Effector memory CD8-positive, alpha-beta T cell (primary cell): ENCODE results near the gene EMCN.

ENCODE experiments used
- ATAC-seq: fragments of 150-1000 bp; cut with Tn5 transposase; replicated peaks from 2 replicates; pipeline ENCODE4 v1.10.0; 2021; ENCODE audit warnings: mild to moderate bottlenecking, moderate library complexity
- DNase-seq, 3 experiments: peaks; one replicate each; pipeline ENCODE4 v3.0.0; 2021
- H3K27ac Mint-ChIP-seq, 2 donors: one replicate each; pipeline ENCODE4 v1.8.0; 2022; ENCODE audit warnings: mild to moderate bottlenecking in 2 of 2, mixed read lengths in 2 of 2, moderate library complexity in 2 of 2
- H3K27me3 Mint-ChIP-seq, 2 donors: one replicate each; pipeline ENCODE4 v1.8.0; 2022; ENCODE audit warnings: mixed read lengths in 2 of 2
- H3K36me3 Mint-ChIP-seq: one replicate; pipeline ENCODE4 v1.8.0; 2022; ENCODE audit warnings: mild to moderate bottlenecking, moderate library complexity, mixed read lengths; ENCODE audit not compliant: insufficient read depth
- H3K4me1 Mint-ChIP-seq, 2 donors: one replicate each; pipeline ENCODE4 v1.8.0; 2022; ENCODE audit warnings: low read depth in 2 of 2, mixed read lengths in 2 of 2
- H3K4me3 Mint-ChIP-seq, 2 donors: one replicate each; pipeline ENCODE4 v1.8.0; 2022; ENCODE audit warnings: mild to moderate bottlenecking in 2 of 2, mixed read lengths in 2 of 2, moderate library complexity in 2 of 2
- H3K9me3 Mint-ChIP-seq, 2 donors: one replicate each; pipeline ENCODE4 v1.8.0; 2022; ENCODE audit warnings: mixed read lengths in 2 of 2

The EMCN gene

DNA sequence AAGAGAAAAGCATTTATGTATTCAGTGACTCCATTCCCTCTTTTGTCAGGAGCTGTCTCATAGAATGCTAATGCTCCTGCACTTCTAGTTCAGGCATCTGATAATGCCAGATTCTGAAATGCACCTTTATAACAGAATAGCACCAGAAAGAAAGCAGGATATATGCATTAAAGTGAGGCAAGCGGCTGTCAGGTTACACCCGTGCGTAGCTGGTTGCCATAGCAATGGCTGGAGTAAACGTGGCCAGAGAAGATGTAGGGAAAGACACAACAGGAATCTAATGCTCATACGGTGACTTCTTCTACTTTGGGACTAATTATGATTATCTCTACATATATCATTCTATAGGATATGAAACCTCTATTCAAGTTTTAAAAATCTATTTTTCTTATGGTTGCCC is 5.9 kb downstream of the EMCN start:
- H3K4me3 Mint-ChIP-seq: no peak overlapping the region

DNA sequence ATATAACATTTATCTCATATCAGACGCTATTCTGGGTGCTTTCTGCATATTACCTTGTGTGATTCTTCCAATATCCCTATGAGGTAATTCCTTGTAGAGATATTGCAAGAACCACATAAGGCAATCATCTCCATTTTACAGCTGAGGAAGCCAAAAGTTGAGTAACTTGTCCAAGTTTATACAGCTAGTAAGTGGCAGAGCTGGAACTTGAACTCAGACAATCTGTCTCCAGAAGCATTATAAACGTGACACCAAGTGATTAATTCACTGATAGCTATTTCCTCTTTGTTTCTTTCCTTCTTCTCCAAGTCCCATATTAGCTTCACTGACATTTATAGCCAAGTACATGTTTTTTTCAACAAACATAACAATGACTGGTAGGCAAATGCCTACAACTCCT is 7.3 kb downstream of the EMCN start:
- DNase-seq (no peak), ATAC-seq (no peak)
- no peaks in the 10 kb centered on the region for H3K4me1 Mint-ChIP-seq
- H3K27me3 Mint-ChIP-seq: peaks cover 0 to 19% of the 10 kb centered on the region in 2 donors
- no peak overlapping the region for H3K27ac Mint-ChIP-seq
- no peaks in the 10 kb centered on the region for H3K36me3 Mint-ChIP-seq
- H3K4me3 Mint-ChIP-seq: no peak overlapping the region
- no peaks in the 10 kb centered on the region for H3K9me3 Mint-ChIP-seq

More for the DNA sequence above, 5.9 kb downstream of the EMCN start:
- DNase-seq (no peak), ATAC-seq (no peak)
- H3K9me3 Mint-ChIP-seq: no peaks in the 10 kb centered on the region
- no peak overlapping the region for H3K27ac Mint-ChIP-seq
- H3K36me3 Mint-ChIP-seq: no peaks in the 10 kb centered on the region
- no peaks in the 10 kb centered on the region for H3K4me1 Mint-ChIP-seq
- H3K27me3 Mint-ChIP-seq: peaks cover 0 to 27% of the 10 kb centered on the region in 2 donors

DNA sequence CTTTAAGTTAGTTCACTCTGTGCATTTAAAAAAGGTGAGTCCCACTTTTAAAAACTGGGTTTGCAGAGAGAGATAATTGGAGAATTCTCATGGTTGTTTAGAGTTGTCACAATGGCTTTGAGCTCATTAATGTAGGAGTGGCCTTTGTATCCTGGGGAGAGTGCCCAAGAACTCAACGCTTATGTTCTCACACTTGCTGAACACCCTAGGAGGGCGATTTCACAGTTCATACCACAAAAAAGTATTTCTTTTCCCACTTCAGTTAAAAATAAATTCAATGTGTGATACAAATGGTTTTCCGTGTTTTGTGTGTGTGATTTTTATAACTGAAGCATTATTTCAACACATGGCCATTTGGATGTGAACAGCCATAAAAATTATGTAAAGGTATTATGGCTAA is 8.4 kb downstream of the EMCN start:
- Mint-ChIP-seq H3K36me3 (no peaks in the 10 kb centered on the region), H3K4me1 (no peaks in the 10 kb centered on the region), H3K4me3 (no peak overlapping the region), H3K27ac (no peak overlapping the region), H3K27me3 (peaks cover 0 to 22% of the 10 kb centered on the region in 2 donors), H3K9me3 (no peaks in the 10 kb centered on the region)
- DNase-seq (no peak), ATAC-seq (no peak)

DNA sequence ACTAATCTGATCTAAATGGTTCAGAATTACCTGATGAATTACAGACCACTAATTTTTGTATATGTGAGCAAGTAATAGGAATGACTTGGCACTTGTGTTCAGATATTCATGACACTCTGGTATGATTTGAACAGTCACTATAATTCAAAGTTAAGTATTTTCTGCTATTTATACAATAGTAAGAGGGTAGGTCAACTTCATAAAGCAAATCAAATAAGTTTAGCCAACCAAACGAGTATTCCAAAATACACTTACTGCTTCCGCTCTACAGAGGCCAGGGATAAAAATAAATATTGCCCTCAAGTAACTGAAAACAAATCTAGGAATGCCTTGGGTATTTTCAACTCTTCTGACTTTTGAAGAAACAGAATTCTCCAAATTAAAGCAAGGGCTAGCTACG is 9.1 kb downstream of the EMCN start:
- no peaks in the 10 kb centered on the region for H3K4me1 Mint-ChIP-seq
- ATAC-seq (no peak), DNase-seq (no peak)
- no peak overlapping the region for H3K27ac Mint-ChIP-seq
- no peaks in the 10 kb centered on the region for H3K36me3 Mint-ChIP-seq
- H3K9me3 Mint-ChIP-seq: no peaks in the 10 kb centered on the region
- H3K4me3 Mint-ChIP-seq: no peak overlapping the region
- peaks cover 0 to 17% of the 10 kb centered on the region in 2 donors for H3K27me3 Mint-ChIP-seq

DNA sequence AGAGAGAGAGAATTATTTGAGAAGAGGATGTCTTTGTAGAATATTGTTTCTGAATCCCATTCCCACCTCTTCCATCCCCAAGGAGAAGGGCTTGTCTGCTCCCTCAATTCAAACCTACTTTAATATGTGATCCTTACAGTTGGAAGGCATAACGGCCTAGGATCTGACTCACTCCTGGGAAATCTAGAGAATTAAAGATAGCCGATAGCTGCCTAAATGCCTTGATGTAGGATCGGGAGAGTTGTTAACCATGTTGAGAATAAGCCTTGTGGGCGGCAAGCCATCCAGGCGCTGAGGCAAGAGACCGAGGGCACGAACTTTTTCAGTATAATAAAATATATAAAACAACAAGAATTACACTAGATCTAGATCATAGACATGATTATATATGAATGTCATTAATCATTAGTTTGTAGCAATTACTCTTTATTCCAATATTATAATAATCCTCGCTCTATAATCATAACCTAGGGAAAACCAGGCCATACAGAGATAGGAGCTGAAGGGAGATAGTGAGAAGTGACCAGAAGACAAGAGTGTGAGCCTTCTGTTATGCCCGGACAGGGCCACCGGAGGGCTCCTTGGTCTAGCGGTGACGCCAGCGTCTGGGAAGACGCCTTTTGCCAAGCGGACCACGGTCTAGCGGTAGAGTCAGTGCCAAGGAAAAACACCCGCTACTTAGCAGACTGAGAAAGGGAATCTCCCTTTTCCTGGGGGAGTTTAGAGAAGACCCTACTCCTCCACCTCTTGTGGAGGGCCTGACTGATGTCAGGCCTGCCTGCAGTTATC is 13.5 kb downstream of the EMCN start:
- ATAC-seq (no peak), DNase-seq (no peak)
- H3K4me1 Mint-ChIP-seq: no peaks in the 10 kb centered on the region
- H3K4me3 Mint-ChIP-seq: no peak overlapping the region
- H3K9me3 Mint-ChIP-seq: no peaks in the 10 kb centered on the region
- peaks cover 0 to 10% of the 10 kb centered on the region in 2 donors for H3K27me3 Mint-ChIP-seq
- H3K27ac Mint-ChIP-seq: no peak overlapping the region
- H3K36me3 Mint-ChIP-seq: no peaks in the 10 kb centered on the region

DNA sequence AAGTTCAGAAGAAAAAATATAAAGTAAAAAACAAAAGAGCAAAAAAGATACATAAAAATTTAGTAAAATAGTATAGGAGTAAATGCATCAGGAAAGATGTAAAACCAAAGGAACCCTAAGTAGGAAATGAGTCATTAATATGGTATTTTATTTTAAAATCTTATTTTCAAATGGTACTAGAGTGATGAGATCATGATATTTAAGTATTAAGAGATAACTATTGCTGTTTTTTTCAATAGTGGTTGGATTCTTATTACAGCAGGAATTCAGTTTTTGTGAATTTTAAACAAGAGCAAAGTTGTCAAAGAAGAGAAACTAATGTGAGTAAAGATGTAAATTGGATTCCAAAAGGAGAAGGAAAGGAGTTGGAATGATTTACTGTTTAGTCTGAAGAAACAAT is 20.0 kb downstream of the EMCN start:
- ATAC-seq (no peak), DNase-seq (no peak)
- no peaks in the 10 kb centered on the region for H3K9me3 Mint-ChIP-seq

DNA sequence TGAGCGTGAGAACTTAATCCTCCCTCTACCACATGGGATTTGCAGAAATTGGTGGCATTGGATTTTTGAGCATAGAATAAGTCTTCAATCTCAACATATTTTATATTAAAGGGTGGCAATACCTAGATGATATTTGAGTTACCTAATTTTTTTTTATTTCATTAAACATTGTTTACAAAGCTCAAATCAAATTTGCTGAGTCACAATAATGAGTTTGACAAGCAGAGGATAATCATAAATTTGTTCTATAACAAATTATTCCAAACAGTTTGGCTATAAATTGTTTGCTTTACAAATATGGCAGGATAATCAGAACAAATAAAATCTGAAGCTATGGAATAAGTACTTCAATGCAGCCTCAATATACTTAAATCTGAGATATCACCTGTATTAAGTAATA is 22.7 kb downstream of the EMCN start:
- ATAC-seq (no peak), DNase-seq (no peak)
- H3K27me3 Mint-ChIP-seq: no peaks in the 10 kb centered on the region
- H3K4me1 Mint-ChIP-seq: no peaks in the 10 kb centered on the region
- H3K9me3 Mint-ChIP-seq: peaks cover 0 to 2% of the 10 kb centered on the region in 2 donors
- no peak overlapping the region for H3K4me3 Mint-ChIP-seq
- H3K36me3 Mint-ChIP-seq: no peaks in the 10 kb centered on the region
- no peak overlapping the region for H3K27ac Mint-ChIP-seq

More for the DNA sequence above, 20.0 kb downstream of the EMCN start:
- H3K27ac Mint-ChIP-seq: no peak overlapping the region
- H3K4me3 Mint-ChIP-seq: no peak overlapping the region
- no peaks in the 10 kb centered on the region for H3K4me1 Mint-ChIP-seq
- H3K36me3 Mint-ChIP-seq: no peaks in the 10 kb centered on the region
- H3K27me3 Mint-ChIP-seq: no peaks in the 10 kb centered on the region

DNA sequence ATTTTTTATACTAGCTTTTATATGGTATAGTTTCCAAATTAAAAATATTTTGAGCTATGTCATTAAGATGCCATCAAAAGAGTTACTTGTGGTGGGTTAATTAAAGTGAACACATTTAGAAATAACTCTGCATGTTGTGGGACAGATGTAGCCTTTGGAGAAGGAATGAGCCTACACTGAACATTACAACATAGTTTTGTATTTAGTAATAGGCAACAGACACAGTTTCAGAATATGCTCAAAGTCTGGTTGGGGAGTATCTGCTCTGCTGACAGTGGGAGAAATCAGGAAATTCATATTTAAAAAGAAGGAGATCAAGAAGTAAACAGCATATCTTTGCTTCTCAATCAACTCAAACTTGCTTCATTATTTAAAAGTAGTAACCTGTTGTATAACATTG is 23.7 kb downstream of the EMCN start:
- Mint-ChIP-seq H3K27me3 (no peaks in the 10 kb centered on the region), H3K9me3 (peaks cover 0 to 2% of the 10 kb centered on the region in 2 donors), H3K4me3 (no peak overlapping the region), H3K27ac (no peak overlapping the region), H3K4me1 (no peaks in the 10 kb centered on the region), H3K36me3 (no peaks in the 10 kb centered on the region)
- ATAC-seq (no peak), DNase-seq (no peak)

DNA sequence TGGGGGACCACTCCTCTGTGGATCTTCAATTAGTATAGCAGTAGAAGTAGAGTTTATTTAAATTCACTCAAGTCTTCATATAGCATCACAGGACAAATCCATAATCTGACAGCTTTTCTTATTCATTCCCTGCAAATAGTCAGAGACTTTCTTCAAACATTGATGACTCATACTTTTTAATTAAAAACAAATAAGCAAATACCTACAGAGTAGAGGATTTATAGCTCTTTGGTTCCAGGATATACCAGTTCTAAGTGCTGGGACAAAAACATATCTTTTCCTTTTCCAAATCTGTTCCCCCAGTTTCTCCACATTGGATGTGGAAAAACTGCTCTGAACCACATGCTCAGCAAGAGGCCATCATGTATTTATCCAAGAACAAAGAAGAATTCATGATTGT is 24.1 kb downstream of the EMCN start:
- no peak overlapping the region for H3K27ac Mint-ChIP-seq
- no peak for DNase-seq
- H3K36me3 Mint-ChIP-seq: no peaks in the 10 kb centered on the region
- H3K27me3 Mint-ChIP-seq: no peaks in the 10 kb centered on the region
- ATAC-seq: no peak
- H3K9me3 Mint-ChIP-seq: peaks cover 0 to 2% of the 10 kb centered on the region in 2 donors
- H3K4me3 Mint-ChIP-seq: no peak overlapping the region
- H3K4me1 Mint-ChIP-seq: no peaks in the 10 kb centered on the region

DNA sequence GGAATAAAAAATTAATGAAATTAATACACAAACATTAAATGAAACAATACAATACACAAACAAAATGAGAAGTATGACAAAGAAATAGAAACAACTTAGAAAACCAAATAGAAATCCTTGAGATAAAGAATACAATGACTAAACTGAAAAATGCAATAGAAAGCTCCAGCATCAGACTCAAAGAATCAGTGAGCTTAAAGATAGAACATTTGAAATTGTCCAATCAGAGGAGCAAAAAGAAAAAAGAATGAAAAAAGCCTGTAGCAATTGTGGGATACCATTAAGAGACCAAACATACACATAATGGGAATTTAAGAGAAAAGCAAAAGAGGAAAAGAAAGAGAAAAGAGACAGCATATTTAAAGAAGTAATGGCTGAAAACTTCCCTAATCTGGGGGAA is 25.7 kb downstream of the EMCN start:
- Mint-ChIP-seq H3K9me3 (peaks cover 0 to 2% of the 10 kb centered on the region in 2 donors), H3K27me3 (no peaks in the 10 kb centered on the region), H3K36me3 (no peaks in the 10 kb centered on the region), H3K27ac (no peak overlapping the region), H3K4me3 (no peak overlapping the region), H3K4me1 (no peaks in the 10 kb centered on the region)
- no peak for DNase-seq
- no peak for ATAC-seq

DNA sequence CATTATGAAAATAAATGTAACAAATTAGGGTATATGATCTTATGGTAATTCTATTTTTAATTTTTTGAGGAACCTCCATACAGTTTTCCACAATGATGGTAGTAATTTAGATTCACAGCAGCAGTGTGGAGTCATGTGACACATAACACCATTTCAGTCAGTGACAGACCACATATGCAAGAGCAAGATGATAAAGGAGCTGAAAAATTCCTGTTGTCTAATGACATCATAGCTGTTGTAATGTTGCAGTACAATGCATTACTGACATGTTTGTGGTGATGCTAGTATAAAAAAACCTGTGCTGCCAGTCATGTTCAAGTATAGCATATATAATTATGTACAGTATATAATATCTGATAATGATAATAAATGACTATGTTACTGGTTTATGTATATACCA is 28.5 kb downstream of the EMCN start:
- Mint-ChIP-seq H3K9me3 (peaks cover 0 to 2% of the 10 kb centered on the region in 2 donors), H3K4me3 (no peak overlapping the region), H3K27me3 (peaks cover 0 to 10% of the 10 kb centered on the region in 2 donors), H3K4me1 (no peaks in the 10 kb centered on the region), H3K27ac (no peak overlapping the region), H3K36me3 (no peaks in the 10 kb centered on the region)
- DNase-seq (no peak), ATAC-seq (no peak)

DNA sequence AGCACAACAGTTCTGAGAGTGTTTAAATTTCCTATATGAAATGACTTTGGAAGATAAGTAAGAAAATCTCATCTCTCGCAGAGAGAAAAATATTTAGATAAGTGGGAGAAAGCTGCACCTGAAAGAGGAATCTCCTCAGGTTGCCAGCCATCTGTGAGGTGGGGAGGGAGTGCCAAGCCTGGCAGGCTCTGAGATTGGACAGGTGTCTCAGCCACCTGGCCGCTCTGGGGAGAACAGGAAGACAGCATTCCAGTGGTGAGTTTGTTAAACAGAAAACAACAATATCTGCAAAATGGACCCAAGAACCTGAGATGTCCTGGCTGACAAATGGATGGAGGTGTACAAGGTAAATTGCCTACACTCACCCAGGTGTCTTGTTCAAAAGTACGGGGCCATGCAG is 31.3 kb downstream of the EMCN start:
- Mint-ChIP-seq H3K4me3 (no peak overlapping the region), H3K27ac (no peak overlapping the region), H3K27me3 (peaks cover 7 to 16% of the 10 kb centered on the region in 2 donors)

DNA sequence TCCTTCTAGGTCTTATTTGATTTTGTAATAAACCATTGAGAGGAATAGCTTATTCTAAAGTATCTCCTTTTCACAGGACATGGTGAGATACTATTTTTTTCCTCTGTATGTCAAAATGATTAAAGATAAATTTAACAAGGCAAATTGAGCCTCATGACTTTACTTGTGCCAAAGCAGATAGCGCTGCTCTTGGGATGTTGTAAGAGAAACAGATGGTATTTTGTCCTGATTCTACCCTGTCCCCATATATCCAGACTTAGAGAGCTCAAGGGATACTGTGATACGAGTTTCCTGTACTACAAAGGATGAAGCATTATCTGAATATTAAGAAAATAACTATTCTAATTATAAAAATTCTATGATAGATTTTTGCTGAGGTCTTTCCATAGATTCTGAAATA is 34.0 kb downstream of the EMCN start:
- DNase-seq: no peak
- Mint-ChIP-seq H3K4me1 (no peaks in the 10 kb centered on the region), H3K27me3 (peaks cover 9 to 16% of the 10 kb centered on the region in 2 donors), H3K4me3 (no peak overlapping the region), H3K9me3 (no peaks in the 10 kb centered on the region), H3K27ac (no peak overlapping the region), H3K36me3 (no peaks in the 10 kb centered on the region)
- ATAC-seq: no peak

More for the DNA sequence above, 31.3 kb downstream of the EMCN start:
- Mint-ChIP-seq H3K36me3 (no peaks in the 10 kb centered on the region), H3K9me3 (no peaks in the 10 kb centered on the region), H3K4me1 (no peaks in the 10 kb centered on the region)
- no peak for DNase-seq
- no peak for ATAC-seq

DNA sequence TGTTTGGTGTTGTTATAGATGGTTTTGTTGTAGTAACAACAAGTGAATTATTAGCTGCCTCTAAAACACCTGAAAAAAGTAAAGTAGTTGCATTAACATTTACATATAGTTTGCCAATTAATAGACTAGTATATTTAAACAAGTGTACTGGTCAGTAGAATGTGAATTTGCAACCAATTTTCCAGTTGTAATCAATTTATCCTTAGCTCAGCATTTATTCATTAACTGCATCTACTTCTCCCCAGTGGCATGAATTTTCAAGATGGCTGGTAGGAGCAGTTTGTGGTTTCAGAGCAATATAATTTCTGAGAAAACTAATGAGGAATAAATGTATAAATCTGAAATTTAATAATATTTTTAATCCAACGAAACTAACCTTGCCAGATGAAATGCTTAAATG is 37.9 kb downstream of the EMCN start:
- Mint-ChIP-seq H3K36me3 (no peaks in the 10 kb centered on the region), H3K27me3 (peaks cover 6 to 18% of the 10 kb centered on the region in 2 donors), H3K27ac (no peak overlapping the region), H3K9me3 (no peaks in the 10 kb centered on the region), H3K4me3 (no peak overlapping the region), H3K4me1 (no peaks in the 10 kb centered on the region)
- no peak for DNase-seq
- ATAC-seq: no peak
